ENCODE results near the gene CDH23. TPM values are rescaled to one million over a fixed set of nuclear protein-coding genes. Genes with fewer than 3 reads are reported as not detected.

CDH23 gene
- total and polyA plus RNA-seq, 2 donors (not counting 1 experiment from before 2014, with no cell fraction given): 0.37 to 0.89 TPM

- H3K4me1 ChIP-seq (ENCODE audit: control insufficient read depth in 2 of 2, insufficient read depth in 2 of 2, low read length in 2 of 2): no peaks in the 10 kb centered on the region
- ATAC-seq (ENCODE audit: low read depth): no peak
- no peaks in the 10 kb centered on the region for H3K9me3 Mint-ChIP-seq (ENCODE audit: insufficient read depth)
- H3K27me3 Mint-ChIP-seq: peaks cover 14% of the 10 kb centered on the region
- no peak overlapping the region for H2AFZ ChIP-seq (ENCODE audit: insufficient read depth, low read depth, low read length, poor library complexity, severe bottlenecking)
- H3K36me3 ChIP-seq (replicated peaks in 1 of 2; ENCODE audit: control extremely low read depth in 1 of 2, control insufficient read depth in 1 of 2, extremely low read depth in 1 of 2, insufficient read depth in 2 of 2, low read length in 1 of 2): no peaks in the 10 kb centered on the region
- no peak overlapping the region for H3K27ac ChIP-seq (ENCODE audit: low read length in 2 of 2)
- H3K4me3 Mint-ChIP-seq: no peak overlapping the region
- ChIA-PET CTCF (interaction anchor here (0.6 to 9.5 kb wide), 2 partner anchors 190 to 295 kb away, joined by 4 to 79 read pairs; partner anchors contain the start of gene SLC29A3), POLR2A (interaction anchor here (0.6 kb wide), 1 partner anchor 72 kb away, joined by 5 read pairs; no protein-coding TSS in a partner anchor)
- intact Hi-C loops (cut with micrococcal nuclease): no loop called here
- H3K79me2 ChIP-seq (ENCODE audit: control insufficient read depth, insufficient read depth, low read length): no peaks in the 10 kb centered on the region
- H3K4me2 ChIP-seq (replicated peaks; ENCODE audit: low read depth, low read length, poor library complexity, severe bottlenecking): no peak overlapping the region
- WGBS (ENCODE audit: insufficient coverage): 78% methylated on average over 6 of the region's 12 CpGs
- no peaks in the 10 kb centered on the region for H3K9me3 ChIP-seq (ENCODE audit: control extremely low read depth in 1 of 3, control insufficient read depth in 2 of 3, insufficient read depth in 1 of 3, low read length in 2 of 3)
- H3K4me3 ChIP-seq (ENCODE audit: control extremely low read depth in 1 of 5, extremely low read depth in 1 of 5, insufficient read depth in 1 of 5, low read depth in 2 of 5, low read length in 4 of 5): no peak overlapping the region
- TF ChIP-seq EZH2 (IDR thresholded peaks at IDR 0.05; ENCODE audit: borderline replicate concordance, insufficient read depth, low read depth, low read length, poor library complexity, severe bottlenecking) (no peak), CTCF (IDR thresholded peaks at IDR 0.05) (no peak)
- no peak overlapping the region for H3K27ac Mint-ChIP-seq
- H3K9ac ChIP-seq (ENCODE audit: low read length): no peak overlapping the region
- H3K27me3 ChIP-seq (replicated peaks in 1 of 4; ENCODE audit: control extremely low read depth in 1 of 4, control insufficient read depth in 3 of 4, insufficient read depth in 4 of 4, low read length in 3 of 4): peaks cover 0 to 19% (median 0%) of the 10 kb centered on the region in 4 experiments
- no peak for DNase-seq
- peaks cover 2% of the 10 kb centered on the region for H3K4me1 Mint-ChIP-seq
- H4K20me1 ChIP-seq (ENCODE audit: control insufficient read depth, insufficient read depth, low read length, poor library complexity, severe bottlenecking): no peaks in the 10 kb centered on the region
These were observed 215.1 kb downstream of the CDH23 start for GRCh38 chr10:71611709-71612422.

GRCh38 chr10:71613261-71613777 lies 216.6 kb downstream of the CDH23 start:
- no peak for DNase-seq
- H3K4me2 ChIP-seq (replicated peaks; ENCODE audit: low read depth, low read length, poor library complexity, severe bottlenecking): no peak overlapping the region
- no peaks in the 10 kb centered on the region for H3K9me3 Mint-ChIP-seq (ENCODE audit: insufficient read depth)

More at GRCh38 chr10:71613261-71613777, 216.6 kb downstream of the CDH23 start:
- no peaks in the 10 kb centered on the region for H3K9me3 ChIP-seq (ENCODE audit: control extremely low read depth in 1 of 3, control insufficient read depth in 2 of 3, insufficient read depth in 1 of 3, low read length in 2 of 3)
- 80% methylated on average over 2 of the region's 2 CpGs for WGBS (ENCODE audit: insufficient coverage)
- intact Hi-C loops (cut with micrococcal nuclease): no loop called here
- peaks cover 0 to 19% (median 0%) of the 10 kb centered on the region in 4 experiments for H3K27me3 ChIP-seq (replicated peaks in 1 of 4; ENCODE audit: control extremely low read depth in 1 of 4, control insufficient read depth in 3 of 4, insufficient read depth in 4 of 4, low read length in 3 of 4)
- TF ChIP-seq CTCF (IDR thresholded peaks at IDR 0.05) (no peak), EZH2 (IDR thresholded peaks at IDR 0.05; ENCODE audit: borderline replicate concordance, insufficient read depth, low read depth, low read length, poor library complexity, severe bottlenecking) (no peak)
- no peaks in the 10 kb centered on the region for H3K79me2 ChIP-seq (ENCODE audit: control insufficient read depth, insufficient read depth, low read length)
- Mint-ChIP-seq H3K27me3 (peaks cover 14% of the 10 kb centered on the region), H3K4me3 (no peak overlapping the region), H3K27ac (no peak overlapping the region), H3K4me1 (peaks cover 2% of the 10 kb centered on the region)
- H3K4me1 ChIP-seq (ENCODE audit: control insufficient read depth in 2 of 2, insufficient read depth in 2 of 2, low read length in 2 of 2): no peaks in the 10 kb centered on the region
- ATAC-seq (ENCODE audit: low read depth): no peak
- H3K36me3 ChIP-seq (replicated peaks in 1 of 2; ENCODE audit: control extremely low read depth in 1 of 2, control insufficient read depth in 1 of 2, extremely low read depth in 1 of 2, insufficient read depth in 2 of 2, low read length in 1 of 2): no peaks in the 10 kb centered on the region
- ChIA-PET CTCF (interaction anchor here (1.2 to 9.5 kb wide), 3 partner anchors 15 to 297 kb away, joined by 3 to 79 read pairs (median 4); partner anchors contain the start of gene SLC29A3), POLR2A (no interaction called here)
- H2AFZ ChIP-seq (ENCODE audit: insufficient read depth, low read depth, low read length, poor library complexity, severe bottlenecking): no peak overlapping the region
- H3K27ac ChIP-seq (ENCODE audit: low read length in 2 of 2): no peak overlapping the region
- no peak overlapping the region for H3K4me3 ChIP-seq (ENCODE audit: control extremely low read depth in 1 of 5, extremely low read depth in 1 of 5, insufficient read depth in 1 of 5, low read depth in 2 of 5, low read length in 4 of 5)
- H4K20me1 ChIP-seq (ENCODE audit: control insufficient read depth, insufficient read depth, low read length, poor library complexity, severe bottlenecking): no peaks in the 10 kb centered on the region
- no peak overlapping the region for H3K9ac ChIP-seq (ENCODE audit: low read length)
